HG02885 (cell line): ENCODE data around the gene TRABD2B.

ENCODE experiments used
- ATAC-seq: cut with Tn5 transposase; IDR thresholded peaks from one replicate; pipeline ENCODE4 v1.9.1; 2021; ENCODE audit warnings: mild to moderate bottlenecking; ENCODE audit not compliant: unreplicated experiment, poor library complexity

The TRABD2B gene

GRCh38 chr1:47840393-47841190 lies 156.6 kb downstream of the TRABD2B start:
- ATAC-seq = no peak

GRCh38 chr1:47839433-47839760 lies 157.8 kb downstream of the TRABD2B start:
- no peak for ATAC-seq

GRCh38 chr1:47838562-47839432 lies 158.4 kb downstream of the TRABD2B start:
- no peak for ATAC-seq

- ATAC-seq = no peak
Observed at GRCh38 chr1:47837866-47838561, 159.2 kb downstream of the TRABD2B start.

- ATAC-seq = no peak
Observed at GRCh38 chr1:47837056-47837830, 159.9 kb downstream of the TRABD2B start.

- no peak for ATAC-seq
Observed at GRCh38 chr1:47835409-47835808, 161.8 kb downstream of the TRABD2B start.

GRCh38 chr1:47834326-47834725 lies 162.9 kb downstream of the TRABD2B start:
- ATAC-seq = no peak

- ATAC-seq = no peak
Observed at GRCh38 chr1:47830641-47831333, 166.4 kb downstream of the TRABD2B start.

- ATAC-seq = no peak
Observed at GRCh38 chr1:47830021-47830420, 167.2 kb downstream of the TRABD2B start.

GRCh38 chr1:47828978-47829377 lies 168.2 kb downstream of the TRABD2B start:
- ATAC-seq = no peak

- ATAC-seq = no peak
Observed at GRCh38 chr1:47827109-47827508, 170.1 kb downstream of the TRABD2B start.

- no peak for ATAC-seq
Observed at GRCh38 chr1:47824716-47825115, 172.5 kb downstream of the TRABD2B start.

- no peak for ATAC-seq
Observed at GRCh38 chr1:47824297-47824696, 172.9 kb downstream of the TRABD2B start.

GRCh38 chr1:47823040-47823808 lies 174.0 kb downstream of the TRABD2B start:
- no peak for ATAC-seq

- ATAC-seq = no peak
Observed at GRCh38 chr1:47821760-47822159, 175.4 kb downstream of the TRABD2B start.

GRCh38 chr1:47819574-47819888 lies 177.7 kb downstream of the TRABD2B start:
- no peak for ATAC-seq

GRCh38 chr1:47818682-47819573 lies 178.3 kb downstream of the TRABD2B start:
- no peak for ATAC-seq

GRCh38 chr1:47817861-47818260 lies 179.3 kb downstream of the TRABD2B start:
- ATAC-seq = no peak
